Heart left ventricle (tissue), 16 donors: Measurements from ENCODE around the gene DCAKD. TPM values are rescaled to one million over a fixed set of nuclear protein-coding genes. Genes with fewer than 3 reads are reported as not detected.

Source experiments
- ATAC-seq, 4 donors: fragments of 200-7000 bp; cut with Tn5 transposase; one replicate each; pipeline ENCODE4 v1.9.1; 2020 to 2022; ENCODE audit warnings: moderate library complexity in 4 of 4, mild to moderate bottlenecking in 3 of 4, moderate number of reproducible peaks in 1 of 4
- DNase-seq, 5 donors: peaks; one replicate each; pipeline ENCODE4 v3.0.0-alpha.2; 2020
- H3K27ac ChIP-seq, 12 donors: fragments of 200-600 bp; sonication (generic) in 4 of 12; one replicate each; pipeline versions ENCODE4 v1.5.0 to v1.8.0; 2016 to 2022; ENCODE audit warnings: mild to moderate bottlenecking in 2 of 12
- H3K27me3 ChIP-seq, 9 donors: fragments of 200-600 bp; sonication (generic) in 2 of 9; one replicate each; pipeline versions ENCODE4 v1.5.1 to v1.8.0; 2016 to 2022; ENCODE audit warnings: mild to moderate bottlenecking in 3 of 9
- H3K36me3 ChIP-seq, 9 donors: fragments of 200-600 bp; sonication (generic) in 2 of 9; one replicate each; pipeline versions ENCODE4 v1.5.0 to v1.8.0; 2018 to 2022; ENCODE audit warnings: mild to moderate bottlenecking in 2 of 9
- H3K4me1 ChIP-seq, 12 donors: fragments of 200-600 bp; sonication (generic) in 4 of 12; one replicate each; pipeline versions ENCODE4 v1.5.0 to v1.8.0; 2016 to 2022; ENCODE audit warnings: mild to moderate bottlenecking in 3 of 12
- H3K4me3 ChIP-seq, 12 donors: fragments of 200-600 bp; sonication (generic) in 4 of 12; one replicate each; pipeline versions ENCODE4 v1.5.0 to v1.8.0; 2017 to 2022; ENCODE audit warnings: mild to moderate bottlenecking in 9 of 12, moderate library complexity in 4 of 12
- H3K9me3 ChIP-seq, 12 donors: fragments of 200-600 bp; sonication (generic) in 4 of 12; one replicate each; pipeline versions ENCODE4 v1.5.0 to v1.8.0; 2016 to 2022; ENCODE audit warnings: mild to moderate bottlenecking in 1 of 12
- POLR2A ChIP-seq, 2 donors: fragments of 450-650 bp; IDR thresholded peaks; one replicate each; pipeline ENCODE4 v1.6.1; 2017; ENCODE audit warnings: antibody characterized with exemption in 2 of 2, mild to moderate bottlenecking in 2 of 2, moderate library complexity in 2 of 2
- WGBS, 4 donors: extraction: QIAGEN DNeasy Blood & Tissue Kit in 2 of 4; methylation state at CpG; one replicate each; pipeline versions ENCODE4 v1.1.5 to v1.1.7; 2013 to 2018; 5-methylcytosine and 5-hydroxymethylcytosine counted together
- intact Hi-C, 10 donors: fragments of 100-400 bp; cut with DNase I; formaldehyde crosslinking; loops; one replicate each; pipeline versions ENCODE4 v1.11.1 to v1.14.2; 2022
- polyA plus RNA-seq, 2 donors: library from polyadenylated mRNA; stranded (reverse); fragments of 200-250 nt; gene quantifications; one replicate each; pipeline ENCODE4 v1.2.3, GENCODE V29; 2013
- total RNA-seq, 9 donors: library from RNA; depleted of rRNA in 2 of 9; stranded (reverse); fragments of >200 nt in 2 of 9; fragmentation: NEBNext Ultra II Directional in 3 of 9; extraction: Animal tissue kit (Norgen Biotek cat#: 25700) in 3 of 9; gene quantifications; one replicate each; pipeline versions ENCODE4 v1.1.0 to v1.2.4, GENCODE V29; 2016 to 2023
- TF ChIP-seq, protein P1 (sequence below), 12 donors: fragments of 200-600 bp; sonication (generic) in 4 of 12; IDR thresholded peaks; one replicate each; pipeline versions ENCODE4 v1.5.0 to v1.8.0; 2018 to 2022; ENCODE audit warnings: antibody characterized with exemption in 12 of 12, mild to moderate bottlenecking in 5 of 12
- donor health status: ischemic (EF 13 %, LVEDD 7.1; RV severe dilation, severe dysfunction).
- donor health status: healthy with polysubstance abuse.
- donor health status: DM: no; HTN: yes; CAD: no.
- donor health status: DM: no; HTN: no; CAD: no.
- donor health status: ischemic (EF 25% LVEDD 6.9; RV normal size, moderate dysfunction).
- donor health status: ischemic (EF 25% LVEDD 5.7; RV mildly dilated, moderate dysfunction).
- donor health status: healthy.
- donor health status: DM: yes; HTN: yes; CAD: no.
- donor health status: ischemic (EF 35%, LVEDD 5.7; RV mildly dilated, moderate dysfunction).
- donor health status: nonischemic (EF 11% LVEDD 7.7; RV severe dilation, severe dysfunction).
- donor health status: DM: yes; HTN: yes; CAD: no.
- donor health status: PGD.
- donor health status: ischemic (EF 29% LVEDD 5.4; RV normal size, mild dysfunction).
- donor health status: nonischemic (EF 23%, LVEDD 6.1; RV moderate dilation, normal function).

The DCAKD gene
- total and polyA plus RNA-seq, 11 donors = 15.3 to 60.9 (median 32.4) TPM

DNA sequence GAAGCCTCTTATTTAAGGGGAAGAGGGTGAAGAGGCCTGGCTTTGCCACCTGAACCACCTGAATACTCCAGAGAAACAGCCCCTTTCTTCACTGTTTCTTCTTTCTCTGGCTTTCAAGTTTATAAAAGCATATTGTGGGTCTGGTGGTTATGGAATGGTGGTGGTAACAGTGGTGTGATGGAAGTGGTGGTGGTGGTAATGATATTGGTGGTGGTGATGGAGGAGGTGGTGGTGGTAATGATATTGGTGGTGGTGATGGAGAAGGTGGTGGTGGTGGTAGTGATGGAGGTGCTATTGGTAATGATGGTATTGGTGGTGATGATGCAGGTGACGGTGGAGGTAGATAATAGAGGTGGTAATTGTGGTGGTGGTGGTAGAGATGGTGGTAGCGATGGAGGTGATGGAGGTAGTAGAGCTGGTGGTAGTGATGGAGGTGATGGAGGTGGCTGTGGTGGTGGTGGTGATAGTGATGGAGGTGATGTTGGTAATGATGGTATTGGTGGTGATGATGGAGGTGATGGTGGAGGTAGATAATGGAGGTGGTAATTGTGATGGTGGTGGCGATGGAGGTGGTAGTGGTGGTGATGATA, 69.2 kb downstream of the DCAKD start:
- TF ChIP-seq, protein P1, sequence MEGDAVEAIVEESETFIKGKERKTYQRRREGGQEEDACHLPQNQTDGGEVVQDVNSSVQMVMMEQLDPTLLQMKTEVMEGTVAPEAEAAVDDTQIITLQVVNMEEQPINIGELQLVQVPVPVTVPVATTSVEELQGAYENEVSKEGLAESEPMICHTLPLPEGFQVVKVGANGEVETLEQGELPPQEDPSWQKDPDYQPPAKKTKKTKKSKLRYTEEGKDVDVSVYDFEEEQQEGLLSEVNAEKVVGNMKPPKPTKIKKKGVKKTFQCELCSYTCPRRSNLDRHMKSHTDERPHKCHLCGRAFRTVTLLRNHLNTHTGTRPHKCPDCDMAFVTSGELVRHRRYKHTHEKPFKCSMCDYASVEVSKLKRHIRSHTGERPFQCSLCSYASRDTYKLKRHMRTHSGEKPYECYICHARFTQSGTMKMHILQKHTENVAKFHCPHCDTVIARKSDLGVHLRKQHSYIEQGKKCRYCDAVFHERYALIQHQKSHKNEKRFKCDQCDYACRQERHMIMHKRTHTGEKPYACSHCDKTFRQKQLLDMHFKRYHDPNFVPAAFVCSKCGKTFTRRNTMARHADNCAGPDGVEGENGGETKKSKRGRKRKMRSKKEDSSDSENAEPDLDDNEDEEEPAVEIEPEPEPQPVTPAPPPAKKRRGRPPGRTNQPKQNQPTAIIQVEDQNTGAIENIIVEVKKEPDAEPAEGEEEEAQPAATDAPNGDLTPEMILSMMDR (IDR thresholded peaks at IDR 0.05) = no peak
- no peak for TF ChIP-seq POLR2A (IDR thresholded peaks at IDR 0.05)
- WGBS, 4 donors = 94 to 97% (median 97%) methylated on average over 3 of the region's 3 CpGs

DNA sequence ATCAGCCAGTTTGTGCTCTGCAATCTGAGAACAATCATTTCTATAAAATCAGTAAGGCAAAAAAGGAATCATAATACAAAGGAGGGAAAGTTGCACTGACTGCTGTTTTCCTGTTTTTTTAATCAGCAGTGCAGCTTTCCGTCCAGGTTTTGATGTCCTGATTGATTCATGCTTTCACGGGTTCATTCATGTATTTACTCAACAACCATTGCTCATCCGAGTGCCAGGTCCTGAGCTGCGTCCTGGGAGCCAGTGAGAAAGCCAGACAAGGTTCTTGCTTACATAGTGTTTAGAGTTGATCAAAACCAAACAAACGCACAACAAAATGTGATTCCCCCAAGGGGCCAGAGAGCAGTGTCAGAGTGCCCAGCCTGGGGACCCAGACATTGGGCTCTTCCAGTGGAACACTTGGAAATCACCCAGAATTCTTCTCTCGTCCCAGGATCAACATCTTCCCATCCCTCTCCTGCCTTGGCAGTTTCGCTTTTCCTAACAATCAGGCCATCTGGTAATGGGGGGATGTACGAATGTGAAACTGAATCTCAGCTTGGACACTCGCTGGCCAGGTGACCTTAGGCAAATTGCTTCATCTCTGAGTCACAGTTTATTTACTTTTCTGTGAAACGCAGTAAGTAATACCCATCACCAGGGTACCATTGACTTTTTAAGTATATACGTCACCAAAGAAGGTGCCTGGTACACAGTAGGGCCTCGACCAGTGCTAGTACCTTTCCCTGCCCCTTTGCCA, 70.0 kb downstream of the DCAKD start:
- H3K36me3 ChIP-seq = no peaks in the 10 kb centered on the region
- H3K4me3 ChIP-seq = no peak overlapping the region
- H3K9me3 ChIP-seq = no peaks in the 10 kb centered on the region
- intact Hi-C loops = loop anchor here in 4 of 10 donors (2.0 to 5.0 kb wide), 3 partner anchors 36 to 61 kb away; no protein-coding TSS in a partner anchor
- ATAC-seq = no peak
- peaks cover 0 to 59% (median 18%) of the 10 kb centered on the region in 12 donors for H3K4me1 ChIP-seq
- peak overlapping the region in 10 of 12 donors; percentile 32 to 89 (median 78) for H3K27ac ChIP-seq
- TF ChIP-seq, protein P1 (IDR thresholded peaks at IDR 0.05) = no peak
- TF ChIP-seq POLR2A (IDR thresholded peaks at IDR 0.05) = no peak
- WGBS, 4 donors = 49 to 54% (median 52%) methylated on average over 12 of the region's 12 CpGs
- no peak for DNase-seq
- H3K27me3 ChIP-seq = peaks cover 0 to 25% (median 0%) of the 10 kb centered on the region in 9 donors

More for the DNA sequence above, 69.2 kb downstream of the DCAKD start:
- Histone ChIP-seq H3K36me3 (no peaks in the 10 kb centered on the region), H3K9me3 (no peaks in the 10 kb centered on the region), H3K4me1 (peaks cover under 1 to 52% (median 19%) of the 10 kb centered on the region in 12 donors), H3K27ac (no peak overlapping the region), H3K4me3 (no peak overlapping the region), H3K27me3 (peaks cover 0 to 30% (median 0%) of the 10 kb centered on the region in 9 donors)
- ATAC-seq (no peak), DNase-seq (no peak)
- intact Hi-C loops = loop anchor here in 4 of 10 donors (2.0 to 5.0 kb wide), 3 partner anchors 35 to 60 kb away; no protein-coding TSS in a partner anchor

DNA sequence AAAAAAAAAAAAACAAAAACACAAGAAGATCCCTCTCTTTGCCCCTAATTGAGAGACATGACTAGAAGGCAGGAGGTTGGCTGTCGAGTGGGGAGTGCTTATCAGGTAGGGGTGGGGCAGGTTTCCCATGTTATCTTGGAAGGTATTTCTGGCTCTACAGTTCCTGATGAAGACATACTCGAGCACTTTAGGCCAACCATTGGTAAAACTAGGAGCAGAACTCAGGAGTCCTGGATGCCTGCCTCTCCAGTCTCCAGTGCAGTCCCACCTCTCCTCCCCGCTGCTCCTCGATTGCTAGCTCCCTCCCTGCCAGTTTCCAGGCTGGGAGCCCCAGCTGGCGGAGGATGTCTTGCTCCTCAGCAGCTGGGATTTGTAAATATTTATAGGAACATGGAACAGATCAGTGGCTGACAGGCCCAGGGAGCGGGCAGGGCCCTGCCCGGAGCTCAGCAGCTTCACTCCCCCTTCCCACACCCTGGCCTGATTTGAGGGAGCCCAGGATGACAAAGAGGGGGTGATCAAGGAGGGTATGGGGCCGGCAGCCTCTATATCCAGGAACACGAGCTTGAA, 71.9 kb downstream of the DCAKD start:
- ATAC-seq (peak; percentile 35 to 58 (median 40)), DNase-seq (peak in 3 of 5 donors; percentile 29 to 62 (median 52))
- TF ChIP-seq, protein P1 (IDR thresholded peaks at IDR 0.05) = no peak
- no peak for TF ChIP-seq POLR2A (IDR thresholded peaks at IDR 0.05)
- Histone ChIP-seq H3K27me3 (peaks cover 0 to 20% (median 0%) of the 10 kb centered on the region in 9 donors), H3K4me3 (no peak overlapping the region), H3K9me3 (no peaks in the 10 kb centered on the region), H3K27ac (peak overlapping the region in 11 of 12 donors; percentile 63 to 89 (median 78)), H3K36me3 (no peaks in the 10 kb centered on the region), H3K4me1 (peaks cover 0 to 60% (median 18%) of the 10 kb centered on the region in 12 donors)
- 25 to 38% (median 29%) methylated on average over 8 to 9 of the region's 9 CpGs for WGBS, 4 donors
- intact Hi-C loops = no loop called here

DNA sequence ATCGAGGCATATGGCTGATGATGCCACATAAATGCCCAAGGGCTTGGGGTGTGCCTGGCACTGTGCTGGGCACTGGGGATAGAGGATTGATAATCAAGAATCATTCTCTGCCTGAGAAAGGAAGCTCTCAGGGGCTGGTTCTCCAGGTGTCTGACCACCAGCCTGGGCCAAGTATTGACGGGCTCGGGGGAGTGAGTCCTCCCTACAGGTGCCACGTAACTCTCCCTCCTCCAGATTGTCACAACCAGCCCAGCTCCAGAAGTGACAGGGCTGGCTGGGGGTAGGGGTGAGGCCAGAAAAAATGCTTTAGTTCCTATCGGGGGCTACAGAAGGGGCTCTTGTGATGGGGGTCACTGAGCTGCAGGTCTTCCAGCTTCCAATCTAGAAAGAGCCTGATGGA, 72.6 kb downstream of the DCAKD start:
- no peak overlapping the region for H3K4me3 ChIP-seq
- ATAC-seq (no peak), DNase-seq (no peak)
- intact Hi-C loops = no loop called here
- WGBS, 4 donors = 72 to 81% (median 76%) methylated on average over 5 of the region's 5 CpGs
- no peaks in the 10 kb centered on the region for H3K9me3 ChIP-seq
- H3K27me3 ChIP-seq = peaks cover 0 to 22% (median 0%) of the 10 kb centered on the region in 9 donors
- H3K27ac ChIP-seq = peak overlapping the region in 11 of 12 donors; percentile 63 to 89 (median 78)
- peaks cover 0 to 60% (median 18%) of the 10 kb centered on the region in 12 donors for H3K4me1 ChIP-seq
- no peaks in the 10 kb centered on the region for H3K36me3 ChIP-seq
- no peak for TF ChIP-seq POLR2A (IDR thresholded peaks at IDR 0.05)
- TF ChIP-seq, protein P1 (IDR thresholded peaks at IDR 0.05) = no peak
